HG03469 (cell line): ENCODE measurements around the gene RYR3.
"Not testable (repeated sequence)": the region's sequence is repeated elsewhere in the genome, so short reads cannot be mapped to it uniquely, and the experiment has no call there.

Source experiments
- ATAC-seq: cut with Tn5 transposase; IDR thresholded peaks from one replicate; pipeline ENCODE4 v1.9.1; 2021; ENCODE audit warnings: mild to moderate bottlenecking, moderate library complexity, moderate number of reproducible peaks; ENCODE audit not compliant: unreplicated experiment

RYR3 gene

GRCh38 chr15:33810073-33810595 is 499.4 kb downstream of the RYR3 start:
- no peak for ATAC-seq

- ATAC-seq, result no peak
Measured at GRCh38 chr15:33810806-33811205, 500.0 kb downstream of the RYR3 start.

GRCh38 chr15:33813891-33814290 is 503.1 kb downstream of the RYR3 start:
- no peak for ATAC-seq

GRCh38 chr15:33819499-33819898 is 508.7 kb downstream of the RYR3 start:
- not testable (repeated sequence) for ATAC-seq

DNA sequence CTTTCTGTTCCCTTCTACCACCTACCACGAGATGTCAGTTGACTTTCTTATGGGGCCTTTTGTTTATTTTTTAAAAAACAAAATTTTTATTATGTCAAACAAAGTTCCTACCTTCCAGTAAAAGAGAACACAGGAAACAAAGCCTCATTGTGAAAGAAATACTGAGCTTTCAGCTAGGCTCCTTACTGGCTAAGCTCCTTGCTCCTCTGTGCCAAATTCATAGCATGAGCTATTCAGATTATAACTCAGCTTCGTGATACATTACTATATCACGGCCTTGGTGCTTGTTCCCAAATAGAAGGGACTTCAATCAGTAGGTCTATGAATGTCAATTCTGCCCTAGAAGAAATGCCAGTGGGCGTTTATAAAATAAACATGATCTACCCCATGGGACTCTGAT is 511.7 kb downstream of the RYR3 start:
- ATAC-seq, result no peak

- ATAC-seq, result no peak
Measured at GRCh38 chr15:33823119-33823518, 512.4 kb downstream of the RYR3 start.

- no peak for ATAC-seq
Measured at GRCh38 chr15:33825453-33825852, 514.7 kb downstream of the RYR3 start.

DNA sequence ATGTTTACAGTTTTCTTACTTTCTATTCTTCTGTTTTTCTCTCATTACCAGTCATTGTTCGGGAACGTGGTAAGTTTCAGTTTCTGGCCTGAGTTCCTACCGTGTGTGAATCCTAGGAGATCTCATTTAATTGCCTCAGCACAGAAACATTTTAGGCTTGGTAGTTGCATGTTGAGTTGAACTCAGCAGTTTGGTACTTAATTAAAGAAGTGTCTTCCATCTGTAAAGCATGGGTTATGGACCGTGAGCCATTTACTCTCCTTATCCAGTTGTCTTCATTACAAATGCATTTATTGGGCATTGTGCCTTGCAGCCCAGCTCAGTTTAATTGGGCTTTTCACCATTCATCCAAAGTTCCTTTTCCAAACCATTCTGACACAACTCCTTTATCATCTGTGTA is 515.4 kb downstream of the RYR3 start:
- ATAC-seq, result no peak

GRCh38 chr15:33830351-33830750 is 519.6 kb downstream of the RYR3 start:
- no peak for ATAC-seq

- no peak for ATAC-seq
Measured at GRCh38 chr15:33831646-33832045, 520.9 kb downstream of the RYR3 start.

- no peak for ATAC-seq
Measured at GRCh38 chr15:33834892-33835743, 524.4 kb downstream of the RYR3 start.

GRCh38 chr15:33837294-33837693 is 526.5 kb downstream of the RYR3 start:
- no peak for ATAC-seq

DNA sequence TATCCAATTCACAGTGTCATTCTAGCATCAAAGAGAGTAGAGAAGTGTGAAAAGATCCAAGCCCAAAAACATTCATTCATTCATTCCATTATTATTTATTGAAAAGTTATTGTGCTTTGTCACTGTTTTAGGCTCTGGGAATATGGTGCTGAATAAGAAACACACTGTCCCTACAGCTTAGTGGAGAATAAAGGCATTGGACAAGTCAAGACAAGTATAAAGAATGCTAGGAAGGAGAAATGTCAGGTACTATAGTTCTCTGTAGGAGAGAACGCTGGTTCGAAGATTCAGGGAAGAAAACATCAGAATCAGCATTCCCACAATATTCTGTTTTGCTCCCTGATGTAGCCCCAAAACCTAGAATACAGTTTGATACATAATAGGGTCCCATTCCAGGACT is 528.8 kb downstream of the RYR3 start:
- no peak for ATAC-seq

DNA sequence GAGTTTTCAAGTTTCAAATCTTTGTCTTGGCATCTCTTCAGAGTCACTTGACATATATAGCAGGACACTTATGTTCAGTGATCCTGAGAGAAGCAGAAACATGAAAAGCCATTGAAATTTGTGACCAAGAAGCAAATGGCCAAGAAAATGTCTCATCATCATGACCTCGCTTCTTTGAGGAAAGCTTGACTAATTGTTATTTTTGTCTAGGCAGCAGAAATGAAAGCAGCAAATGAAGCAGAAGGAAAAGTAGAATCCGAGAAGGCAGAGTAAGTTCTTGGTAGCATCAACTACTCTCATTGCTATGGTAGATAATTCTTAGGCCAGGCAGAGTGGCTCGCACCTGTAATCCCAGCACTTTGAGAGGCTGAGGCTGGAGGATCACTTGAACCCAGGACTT is 529.8 kb downstream of the RYR3 start:
- no peak for ATAC-seq

GRCh38 chr15:33844186-33844585 is 533.4 kb downstream of the RYR3 start:
- no peak for ATAC-seq

- no peak for ATAC-seq
Measured at GRCh38 chr15:33844597-33844996, 533.8 kb downstream of the RYR3 start.

DNA sequence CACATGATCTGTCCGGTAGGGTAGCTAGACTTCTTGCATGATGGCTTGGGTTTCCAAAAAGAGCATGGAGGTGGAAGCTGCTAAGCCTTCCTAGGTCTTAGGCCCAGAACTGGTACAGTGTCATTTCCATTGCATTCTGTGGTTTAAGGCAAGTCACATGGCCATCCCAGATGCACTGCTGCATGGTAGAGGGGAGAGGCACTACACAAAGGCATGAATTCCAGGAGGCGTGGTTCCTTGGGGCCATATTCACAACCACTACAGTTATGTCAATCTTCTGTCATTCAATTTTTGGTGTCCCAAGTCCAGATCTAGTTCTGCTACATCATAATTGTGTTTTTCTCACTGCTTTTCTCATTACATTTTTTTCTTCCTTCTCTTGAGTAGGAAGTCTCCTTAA is 535.4 kb downstream of the RYR3 start:
- no peak for ATAC-seq

DNA sequence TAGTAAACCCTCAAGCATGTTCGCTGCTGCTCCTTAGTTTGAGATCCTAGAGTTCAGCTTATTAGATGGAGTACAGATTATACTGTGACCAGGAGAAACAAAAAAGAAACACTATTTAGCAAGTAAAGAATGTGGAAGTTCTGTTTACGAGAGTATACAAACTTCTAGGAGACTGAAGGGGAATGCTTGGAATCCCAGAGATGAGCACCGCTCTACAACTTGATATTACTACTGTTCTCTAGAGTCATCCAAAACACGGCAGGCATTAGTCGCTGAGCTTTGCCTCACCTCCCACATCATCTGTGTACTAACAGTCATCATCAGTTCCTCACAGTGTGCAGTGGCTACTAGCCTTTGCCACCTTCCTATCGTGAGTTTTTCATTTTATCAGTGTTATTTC is 536.1 kb downstream of the RYR3 start:
- ATAC-seq, result no peak

GRCh38 chr15:33848011-33848410 is 537.2 kb downstream of the RYR3 start:
- ATAC-seq, result no peak

DNA sequence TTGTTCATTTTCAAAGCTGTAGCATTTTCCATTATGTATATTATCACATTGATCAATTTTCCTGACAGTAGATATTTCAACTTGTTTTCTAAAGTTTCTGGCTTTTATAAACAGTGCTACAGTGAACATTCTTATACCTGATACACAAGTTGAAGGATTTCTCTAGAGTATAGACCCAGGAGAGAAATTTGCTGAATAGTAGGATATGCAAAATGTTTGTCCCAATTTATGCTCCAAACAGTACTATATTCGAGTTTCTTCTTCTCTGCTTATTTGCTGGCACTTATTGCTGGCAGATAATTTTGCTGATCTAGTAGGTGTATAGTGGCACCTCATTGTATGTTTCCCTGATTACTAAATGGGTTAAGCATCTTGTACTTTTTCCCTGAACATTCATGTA is 540.3 kb downstream of the RYR3 start:
- ATAC-seq, result no peak

DNA sequence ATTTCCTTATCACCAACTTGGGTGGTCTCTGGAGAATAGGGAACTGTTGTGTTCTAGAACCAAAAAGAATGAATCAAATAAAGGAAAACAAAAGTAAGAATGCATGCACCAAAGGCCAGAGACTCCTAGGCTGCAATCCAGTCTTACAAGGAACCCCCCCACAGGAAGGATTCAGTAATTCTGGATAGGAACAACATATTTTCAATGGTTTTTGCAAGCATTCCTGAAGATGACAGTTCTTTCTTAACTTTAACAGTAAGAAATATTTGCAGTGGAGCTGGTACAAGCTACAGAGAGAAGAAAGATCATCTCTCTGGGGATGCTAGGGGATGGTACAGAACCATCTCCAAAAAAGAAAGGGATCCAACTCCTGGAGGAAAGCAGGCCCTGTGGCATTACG is 541.3 kb downstream of the RYR3 start:
- ATAC-seq, result no peak

GRCh38 chr15:33852570-33852969 is 541.8 kb downstream of the RYR3 start:
- ATAC-seq, result no peak

DNA sequence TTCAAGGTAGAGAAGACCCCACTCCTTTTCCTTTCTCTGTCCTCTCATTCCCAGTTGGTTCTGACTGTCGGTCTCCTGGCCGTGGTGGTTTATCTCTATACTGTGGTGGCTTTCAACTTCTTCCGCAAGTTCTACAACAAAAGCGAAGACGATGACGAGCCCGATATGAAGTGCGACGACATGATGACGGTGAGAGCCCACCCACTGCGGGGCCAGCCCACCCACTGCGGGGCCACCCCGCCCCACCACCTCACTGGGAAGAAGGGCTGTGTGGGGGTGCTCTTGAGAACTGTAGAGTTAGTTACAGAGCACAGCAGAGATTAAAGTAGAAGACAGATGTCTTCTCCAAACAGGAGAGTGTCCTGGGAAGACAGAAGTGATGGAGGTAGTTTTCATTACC is 547.0 kb downstream of the RYR3 start:
- ATAC-seq, result no peak
